Measurements from ENCODE around the gene PPP2R5B.

Gene PPP2R5B

GRCh38 chr11:64888729-64889511, 35.6 kb upstream of the PPP2R5B start:
- no peak for DNase-seq (ENCODE audit: low read depth in 2 of 2)

- DNase-seq (ENCODE audit: low read depth in 2 of 2) = no peak
Measured at GRCh38 chr11:64890522-64890939, 34.0 kb upstream of the PPP2R5B start.

- no peak for DNase-seq (ENCODE audit: low read depth in 2 of 2)
Measured at GRCh38 chr11:64891215-64891848, 33.2 kb upstream of the PPP2R5B start.

GRCh38 chr11:64891880-64892279, 32.6 kb upstream of the PPP2R5B start:
- no peak for DNase-seq (ENCODE audit: low read depth in 2 of 2)

GRCh38 chr11:64892411-64892831, 32.1 kb upstream of the PPP2R5B start:
- DNase-seq (ENCODE audit: low read depth in 2 of 2) = no peak

GRCh38 chr11:64892838-64893193, 31.7 kb upstream of the PPP2R5B start:
- no peak for DNase-seq (ENCODE audit: low read depth in 2 of 2)

- DNase-seq (ENCODE audit: low read depth in 2 of 2) = no peak
Measured at GRCh38 chr11:64893194-64894069, 31.1 kb upstream of the PPP2R5B start.

GRCh38 chr11:64894070-64894811, 30.2 kb upstream of the PPP2R5B start:
- DNase-seq (ENCODE audit: low read depth in 2 of 2) = peak; percentile 84 to 87

GRCh38 chr11:64894812-64895452, 29.6 kb upstream of the PPP2R5B start:
- DNase-seq (ENCODE audit: low read depth in 2 of 2) = no peak

- DNase-seq (ENCODE audit: low read depth in 2 of 2) = no peak
Measured at GRCh38 chr11:64896448-64897022, 28.0 kb upstream of the PPP2R5B start.

GRCh38 chr11:64897381-64898075, 27.0 kb upstream of the PPP2R5B start:
- no peak for DNase-seq (ENCODE audit: low read depth in 2 of 2)

- no peak for DNase-seq (ENCODE audit: low read depth in 2 of 2)
Measured at GRCh38 chr11:64898076-64898445, 26.4 kb upstream of the PPP2R5B start.

- no peak for DNase-seq (ENCODE audit: low read depth in 2 of 2)
Measured at GRCh38 chr11:64898541-64898940, 25.9 kb upstream of the PPP2R5B start.

GRCh38 chr11:64900263-64900678, 24.2 kb upstream of the PPP2R5B start:
- peak in 1 of 2 donors; percentile 39 for DNase-seq (ENCODE audit: low read depth in 2 of 2)

GRCh38 chr11:64900774-64901173, 23.7 kb upstream of the PPP2R5B start:
- no peak for DNase-seq (ENCODE audit: low read depth in 2 of 2)

- DNase-seq (ENCODE audit: low read depth in 2 of 2) = no peak
Measured at GRCh38 chr11:64902102-64902900, 22.2 kb upstream of the PPP2R5B start.

- no peak for DNase-seq (ENCODE audit: low read depth in 2 of 2)
Measured at GRCh38 chr11:64903291-64903833, 21.1 kb upstream of the PPP2R5B start.

GRCh38 chr11:64905516-64906313, 18.8 kb upstream of the PPP2R5B start:
- no peak for DNase-seq (ENCODE audit: low read depth in 2 of 2)
